HepG2 (cell line): ENCODE measurements around the gene PLIN5. TPM values are rescaled to one million over a fixed set of nuclear protein-coding genes. Genes with fewer than 3 reads are reported as not detected.
A peak's percentile ranks its signal among the peaks of the same experiment; 100 is the strongest.

Experiments
- ATAC-seq: fragments of 200-7000 bp; cut with Tn5 transposase; 3 replicates; pipeline ENCODE4 v1.9.1; 2020; ENCODE audit warnings: mild to moderate bottlenecking, moderate library complexity
- BruUV-seq: library from RNA; stranded (reverse); fragments of 400-500 nt; replicated peaks from 2 replicates; lab custom pipeline; 2021; lab: Mats Ljungman, UMichigan
- CTCF ChIA-PET: fragments of 300-600 bp; formaldehyde crosslinking; extraction: SDS; loops from one replicate; lab custom pipeline; 2021; ENCODE audit warnings: low total read pairs, inconsistent platforms, low intra/inter-chr PET ratio; lab: Yijun Ruan, JAX
- POLR2A ChIA-PET: fragments of 350-600 bp; sonication (Branson Sonifier 250); formaldehyde crosslinking; loops from one replicate; lab custom pipeline; 2020; ENCODE audit warnings: antibody characterized with exemption, inconsistent platforms; lab: Yijun Ruan, JAX
- DNase-seq: peaks from one replicate; pipeline ENCODE4 v3.0.0-alpha.2; 2015; ENCODE audit warnings: low spot score
- FAIRE-seq: peaks from 3 replicates; lab custom pipeline; 2011; peaks lifted over from hg19 to GRCh38; lab: Jason Lieb, UNC
- H2AFZ ChIP-seq: one replicate; pipeline ENCODE4 v1.6.1; 2011; ENCODE audit warnings: low read length, inconsistent platforms
- H3K27ac ChIP-seq: fragments of 300-600 bp; 3 replicates; pipeline ENCODE4 v1.8.0; 2011; ENCODE audit warnings: mixed run types, mild to moderate bottlenecking, mixed read lengths, low read length, inconsistent platforms; ENCODE audit not compliant: insufficient read depth; ENCODE audit errors: extremely low read length
- H3K27me3 ChIP-seq, 2 experiments: fragments of 200-600 bp in 1 of 2; 2 replicates in 1 of 2; 3 replicates in 1 of 2; pipeline versions ENCODE4 v1.6.0 to v1.8.0; 2011; ENCODE audit warnings: low read length in 2 of 2, mild to moderate bottlenecking in 2 of 2, moderate library complexity in 2 of 2, inconsistent platforms in 1 of 2; ENCODE audit not compliant: insufficient read depth in 2 of 2, control insufficient read depth in 1 of 2
- H3K36me3 ChIP-seq, 2 experiments: fragments of 200-600 bp in 1 of 2; replicated peaks in 1 of 2; 2 replicates in 1 of 2; 3 replicates in 1 of 2; pipeline versions ENCODE4 v1.5.1 to v1.8.0; 2011; ENCODE audit warnings: low read length in 2 of 2, inconsistent platforms in 1 of 2; ENCODE audit not compliant: insufficient read depth in 2 of 2, control insufficient read depth in 1 of 2
- H3K4me1 ChIP-seq: 2 replicates; pipeline ENCODE4 v1.5.1; 2012; ENCODE audit warnings: low read length, inconsistent platforms; ENCODE audit not compliant: insufficient read depth
- H3K4me2 ChIP-seq: 2 replicates; pipeline ENCODE4 v1.6.0; 2011; ENCODE audit warnings: low read depth, low read length, inconsistent platforms
- H3K4me3 ChIP-seq, 3 experiments: fragments of 200-600 bp in 1 of 3; sonication (generic), shearing (Covaris generic) in 1 of 3; replicated peaks in 1 of 3; 2 replicates each; pipeline ENCODE4 v1.5.1; 2011 to 2016; ENCODE audit warnings: low read length in 3 of 3, inconsistent platforms in 2 of 3, low read depth in 2 of 3, mild to moderate bottlenecking in 2 of 3, control low read depth in 1 of 3, mixed read lengths in 1 of 3; ENCODE audit not compliant: insufficient read depth in 1 of 3
- H3K79me2 ChIP-seq: one replicate; pipeline ENCODE4 v1.6.1; 2011; ENCODE audit warnings: low read length, inconsistent platforms; ENCODE audit not compliant: insufficient read depth
- H3K9ac ChIP-seq: 2 replicates; pipeline ENCODE4 v1.6.0; 2011; ENCODE audit warnings: mild to moderate bottlenecking, low read depth, low read length, inconsistent platforms; ENCODE audit not compliant: insufficient read depth
- H3K9me3 ChIP-seq: 2 replicates; pipeline ENCODE4 v1.5.1; 2012; ENCODE audit warnings: mild to moderate bottlenecking, low read length
- H4K20me1 ChIP-seq: 2 replicates; pipeline ENCODE4 v1.6.0; 2011; ENCODE audit warnings: inconsistent platforms, mild to moderate bottlenecking, low read length, moderate library complexity; ENCODE audit not compliant: insufficient read depth
- AGO2 ChIP-seq: fragments of 200-400 bp; formaldehyde crosslinking; optimal IDR thresholded peaks from 2 replicates; pipeline ENCODE3; 2017; ENCODE audit warnings: mild to moderate bottlenecking, low read depth, low read length, moderate library complexity
- CAMTA2 ChIP-seq: sonication (generic); formaldehyde crosslinking; IDR thresholded peaks from 2 replicates; pipeline ENCODE4 v1.4.0; 2020; ENCODE audit warnings: mild to moderate bottlenecking, missing genetic modification reagents, borderline replicate concordance
- CBX5 ChIP-seq: sonication (generic); formaldehyde crosslinking; IDR thresholded peaks from 2 replicates; pipeline ENCODE4 v1.4.0; 2020; ENCODE audit warnings: missing genetic modification reagents, borderline replicate concordance
- FOSL2 ChIP-seq: sonication (generic); formaldehyde crosslinking; IDR thresholded peaks from 2 replicates; pipeline ENCODE4 v1.4.0; 2020; ENCODE audit warnings: missing genetic modification reagents
- GFI1 ChIP-seq: sonication (generic); formaldehyde crosslinking; IDR thresholded peaks from 2 replicates; pipeline ENCODE4 v1.5.0; 2020; ENCODE audit warnings: missing genetic modification reagents, mild to moderate bottlenecking, borderline replicate concordance
- TBX2 ChIP-seq: sonication (generic); formaldehyde crosslinking; IDR thresholded peaks from 2 replicates; pipeline ENCODE4 v1.5.0; 2020; ENCODE audit warnings: missing genetic modification reagents, mild to moderate bottlenecking, borderline replicate concordance
- TGIF2 ChIP-seq: IDR thresholded peaks from 2 replicates; pipeline ENCODE4 v1.6.1; 2016; ENCODE audit warnings: control low read depth, missing compliant biosample characterization
- ZKSCAN5 ChIP-seq: sonication (generic); formaldehyde crosslinking; IDR thresholded peaks from 2 replicates; pipeline ENCODE4 v1.5.1; 2020; ENCODE audit warnings: mild to moderate bottlenecking, missing genetic modification reagents
- ZMYM3 ChIP-seq: sonication (generic); formaldehyde crosslinking; IDR thresholded peaks from 2 replicates; pipeline ENCODE4 v1.5.1; 2020; ENCODE audit warnings: mild to moderate bottlenecking, missing genetic modification reagents
- ZNF562 ChIP-seq: sonication (generic); formaldehyde crosslinking; IDR thresholded peaks from 2 replicates; pipeline ENCODE4 v1.8.0; 2022; ENCODE audit warnings: missing genetic modification reagents, borderline replicate concordance
- ZNF780A ChIP-seq: sonication (generic); formaldehyde crosslinking; IDR thresholded peaks from 2 replicates; pipeline ENCODE4 v1.8.0; 2022; ENCODE audit warnings: mild to moderate bottlenecking, missing genetic modification reagents, moderate library complexity
- WGBS: methylation state at CpG from one replicate; pipeline ENCODE4 v1.1.6; 2017; ENCODE audit warnings: low lambda C conversion rate; 5-methylcytosine and 5-hydroxymethylcytosine counted together
- in situ Hi-C: cut with HindIII; loops from 2 replicates; pipeline ENCODE4 v1.10.0; 2017; ENCODE audit warnings: low pct_unique_long_range_greater_than_20kb; ENCODE audit not compliant: extremely low pct_ligation_motif_present
- intact Hi-C: fragments of 100-400 bp; cut with micrococcal nuclease; formaldehyde crosslinking; loops from one replicate; pipeline ENCODE4 v1.10.0; 2022; ENCODE audit not compliant: unreplicated experiment
- polyA plus RNA-seq, 8 experiments: library from polyadenylated mRNA; depleted of rRNA in 3 of 8; stranded (reverse) in 7 of 8; unstranded in 1 of 8; fragments of >200 nt; fragmentation: Illumina TruSeq in 4 of 8; extraction: Trizol in 4 of 8; gene quantifications; 2 replicates each; pipeline versions ENCODE4 v1.2.1 to v1.2.3, GENCODE V29; 2011 to 2016; ENCODE audit warnings: low read depth in 4 of 8, missing spikeins in 1 of 8, mixed read lengths in 1 of 8; ENCODE audit not compliant: insufficient read depth in 1 of 8
- total RNA-seq, 5 experiments: library from RNA; depleted of rRNA; stranded (reverse); fragments of >200 nt; fragmentation: Illumina TruSeq; extraction: Trizol; gene quantifications; 2 replicates each; pipeline ENCODE4 v1.2.3, GENCODE V29; 2016; ENCODE audit warnings: low read depth in 1 of 5
- TF ChIP-seq, protein P1 (sequence below): sonication (generic); formaldehyde crosslinking; IDR thresholded peaks from 2 replicates; pipeline ENCODE4 v1.8.1; 2023; ENCODE audit warnings: mild to moderate bottlenecking, missing genetic modification reagents
- TF ChIP-seq, protein P2 (sequence below): fragments of 450-650 bp; IDR thresholded peaks from 2 replicates; pipeline ENCODE4 v1.6.1; 2017; ENCODE audit warnings: mild to moderate bottlenecking
- TF ChIP-seq, protein P3 (sequence below): sonication (generic); formaldehyde crosslinking; IDR thresholded peaks from 2 replicates; pipeline ENCODE4 v1.8.1; 2022; ENCODE audit warnings: mild to moderate bottlenecking, missing genetic modification reagents

Gene PLIN5
- total and polyA plus RNA-seq, 2 of the 13 experiments (the other 11 are each of a cell fraction or from before 2014, with no cell fraction given) = 1.8 to 4.8 TPM

DNA sequence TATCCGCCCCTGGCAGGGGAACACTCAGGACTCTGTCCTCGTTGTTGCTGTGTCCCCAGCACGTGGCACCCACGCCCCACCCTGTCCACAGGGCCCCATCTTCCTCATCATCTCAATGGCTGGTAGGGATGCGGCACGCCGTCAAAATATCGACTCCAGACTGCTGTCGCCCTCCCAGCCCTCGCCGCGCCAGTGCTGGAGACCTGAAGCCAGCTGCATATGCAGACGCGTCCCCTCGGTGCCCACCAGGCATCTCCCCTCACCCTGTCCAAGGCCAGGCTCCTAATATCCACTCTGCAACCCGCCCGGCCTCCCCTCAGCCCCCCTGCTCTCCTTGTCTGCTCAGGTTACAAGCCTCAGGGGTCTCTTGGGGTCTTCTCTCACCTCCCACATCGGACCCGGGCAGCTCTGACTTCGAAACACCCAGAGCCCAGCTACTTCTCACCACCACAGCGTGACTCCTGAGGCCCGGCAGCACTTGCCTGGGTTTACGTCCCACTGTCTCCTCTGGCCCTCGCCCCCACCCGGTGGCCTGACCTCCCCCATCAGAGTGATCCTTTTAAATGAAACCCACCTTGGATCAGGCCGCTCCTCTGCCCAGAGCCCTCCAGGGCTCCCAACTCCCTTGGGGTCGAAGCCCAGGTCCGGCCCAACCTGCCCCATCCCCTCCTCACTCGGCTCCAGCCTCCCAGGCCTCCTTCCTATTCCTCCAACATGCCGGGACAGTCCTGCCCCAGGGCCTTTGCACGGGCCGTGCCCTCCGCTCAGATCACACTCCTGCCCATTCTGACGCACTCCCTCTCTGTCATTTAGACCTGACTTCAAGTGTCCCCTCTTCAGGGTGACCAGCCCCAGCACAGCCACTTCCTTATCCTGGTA is 29.2 kb downstream of the PLIN5 start:
- TF ChIP-seq ZNF562 (CRISPR knock-in tag) (no peak), ZNF780A (CRISPR knock-in tag) (no peak), GFI1 (CRISPR knock-in tag) (no peak), FOSL2 (no peak), ZKSCAN5 (no peak), AGO2 (peak; percentile 83), TBX2 (no peak), TGIF2 (CRISPR knock-in tag) (no peak), CBX5 (no peak), ZMYM3 (CRISPR knock-in tag) (0 out of 2 replicates have a peak, but pooled peaks have one; percentile 40), CAMTA2 (no peak)
- TF ChIP-seq, protein P1, sequence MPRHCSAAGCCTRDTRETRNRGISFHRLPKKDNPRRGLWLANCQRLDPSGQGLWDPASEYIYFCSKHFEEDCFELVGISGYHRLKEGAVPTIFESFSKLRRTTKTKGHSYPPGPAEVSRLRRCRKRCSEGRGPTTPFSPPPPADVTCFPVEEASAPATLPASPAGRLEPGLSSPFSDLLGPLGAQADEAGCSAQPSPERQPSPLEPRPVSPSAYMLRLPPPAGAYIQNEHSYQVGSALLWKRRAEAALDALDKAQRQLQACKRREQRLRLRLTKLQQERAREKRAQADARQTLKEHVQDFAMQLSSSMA (CRISPR knock-in tag) = no peak
- TF ChIP-seq, protein P2, sequence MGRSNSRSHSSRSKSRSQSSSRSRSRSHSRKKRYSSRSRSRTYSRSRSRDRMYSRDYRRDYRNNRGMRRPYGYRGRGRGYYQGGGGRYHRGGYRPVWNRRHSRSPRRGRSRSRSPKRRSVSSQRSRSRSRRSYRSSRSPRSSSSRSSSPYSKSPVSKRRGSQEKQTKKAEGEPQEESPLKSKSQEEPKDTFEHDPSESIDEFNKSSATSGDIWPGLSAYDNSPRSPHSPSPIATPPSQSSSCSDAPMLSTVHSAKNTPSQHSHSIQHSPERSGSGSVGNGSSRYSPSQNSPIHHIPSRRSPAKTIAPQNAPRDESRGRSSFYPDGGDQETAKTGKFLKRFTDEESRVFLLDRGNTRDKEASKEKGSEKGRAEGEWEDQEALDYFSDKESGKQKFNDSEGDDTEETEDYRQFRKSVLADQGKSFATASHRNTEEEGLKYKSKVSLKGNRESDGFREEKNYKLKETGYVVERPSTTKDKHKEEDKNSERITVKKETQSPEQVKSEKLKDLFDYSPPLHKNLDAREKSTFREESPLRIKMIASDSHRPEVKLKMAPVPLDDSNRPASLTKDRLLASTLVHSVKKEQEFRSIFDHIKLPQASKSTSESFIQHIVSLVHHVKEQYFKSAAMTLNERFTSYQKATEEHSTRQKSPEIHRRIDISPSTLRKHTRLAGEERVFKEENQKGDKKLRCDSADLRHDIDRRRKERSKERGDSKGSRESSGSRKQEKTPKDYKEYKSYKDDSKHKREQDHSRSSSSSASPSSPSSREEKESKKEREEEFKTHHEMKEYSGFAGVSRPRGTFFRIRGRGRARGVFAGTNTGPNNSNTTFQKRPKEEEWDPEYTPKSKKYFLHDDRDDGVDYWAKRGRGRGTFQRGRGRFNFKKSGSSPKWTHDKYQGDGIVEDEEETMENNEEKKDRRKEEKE = no peak
- TF ChIP-seq, protein P3, sequence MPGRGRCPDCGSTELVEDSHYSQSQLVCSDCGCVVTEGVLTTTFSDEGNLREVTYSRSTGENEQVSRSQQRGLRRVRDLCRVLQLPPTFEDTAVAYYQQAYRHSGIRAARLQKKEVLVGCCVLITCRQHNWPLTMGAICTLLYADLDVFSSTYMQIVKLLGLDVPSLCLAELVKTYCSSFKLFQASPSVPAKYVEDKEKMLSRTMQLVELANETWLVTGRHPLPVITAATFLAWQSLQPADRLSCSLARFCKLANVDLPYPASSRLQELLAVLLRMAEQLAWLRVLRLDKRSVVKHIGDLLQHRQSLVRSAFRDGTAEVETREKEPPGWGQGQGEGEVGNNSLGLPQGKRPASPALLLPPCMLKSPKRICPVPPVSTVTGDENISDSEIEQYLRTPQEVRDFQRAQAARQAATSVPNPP (CRISPR knock-in tag) = no peak
- Histone ChIP-seq H3K9ac (no peak overlapping the region), H2AFZ (no peak overlapping the region), H3K4me1 (no peaks in the 10 kb centered on the region), H3K27me3 (no peaks in the 10 kb centered on the region), H3K4me3 (no peak overlapping the region), H3K4me2 (no peak overlapping the region), H4K20me1 (no peaks in the 10 kb centered on the region), H3K79me2 (no peaks in the 10 kb centered on the region), H3K9me3 (no peaks in the 10 kb centered on the region), H3K27ac (no peak overlapping the region), H3K36me3 (peaks cover 4 to 12% of the 10 kb centered on the region in 2 experiments; a peak in 2 of 5 replicates)
- intact Hi-C loops (no loop called here), in situ Hi-C loops (no loop called here)
- no TSS peak for BruUV-seq
- ATAC-seq = no peak
- ChIA-PET POLR2A (no interaction called here), CTCF (no interaction called here)
- no peak for FAIRE-seq
- DNase-seq = no peak
- 97% methylated on average over 32 of the region's 34 CpGs for WGBS
